LNCaP clone FGC (cell line): ENCODE measurements around the gene MS4A1.
"Not testable (repeated sequence)": the region's sequence is repeated elsewhere in the genome, so short reads cannot be mapped to it uniquely, and the experiment has no call there.

Experiments
- DNase-seq: peaks from one replicate; pipeline ENCODE4 v3.0.0-alpha.2; 2011; ENCODE audit warnings: low read depth
- H3K4me3 ChIP-seq: 2 replicates; pipeline ENCODE4 v1.5.1; 2011; ENCODE audit warnings: mild to moderate bottlenecking, low read depth, low read length, control low read depth
- CTCF ChIP-seq: IDR thresholded peaks from 2 replicates; pipeline ENCODE4 v1.5.1; 2012; ENCODE audit warnings: mild to moderate bottlenecking; ENCODE audit not compliant: control insufficient read depth, insufficient read depth; ENCODE audit errors: extremely low read depth

The MS4A1 gene

GRCh38 chr11:60447070-60447469 lies 8.6 kb upstream of the MS4A1 start:
- no peak overlapping the region for H3K4me3 ChIP-seq
- no peak for TF ChIP-seq CTCF
- no peak for DNase-seq

DNA sequence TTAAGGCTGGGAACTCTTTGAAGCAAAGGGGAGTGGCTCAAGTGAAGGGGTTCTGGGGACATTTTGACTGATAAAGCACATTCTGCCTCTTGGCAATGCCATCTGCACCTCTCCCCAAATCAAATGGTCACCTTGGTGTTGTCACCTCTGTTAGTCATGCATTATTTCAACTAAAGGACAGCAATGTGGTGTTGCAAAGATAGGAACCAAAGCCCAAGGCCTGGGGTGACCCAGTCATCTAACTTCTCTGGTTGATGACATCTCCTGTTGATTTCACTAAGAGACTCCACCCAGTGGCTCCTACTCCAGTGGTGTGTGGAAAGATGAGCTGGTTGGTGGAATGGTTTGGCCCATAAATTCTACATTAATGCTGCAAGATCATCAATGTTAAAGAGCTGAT lies 7.8 kb upstream of the MS4A1 start:
- no peak overlapping the region for H3K4me3 ChIP-seq
- DNase-seq: no peak
- no peak for TF ChIP-seq CTCF

DNA sequence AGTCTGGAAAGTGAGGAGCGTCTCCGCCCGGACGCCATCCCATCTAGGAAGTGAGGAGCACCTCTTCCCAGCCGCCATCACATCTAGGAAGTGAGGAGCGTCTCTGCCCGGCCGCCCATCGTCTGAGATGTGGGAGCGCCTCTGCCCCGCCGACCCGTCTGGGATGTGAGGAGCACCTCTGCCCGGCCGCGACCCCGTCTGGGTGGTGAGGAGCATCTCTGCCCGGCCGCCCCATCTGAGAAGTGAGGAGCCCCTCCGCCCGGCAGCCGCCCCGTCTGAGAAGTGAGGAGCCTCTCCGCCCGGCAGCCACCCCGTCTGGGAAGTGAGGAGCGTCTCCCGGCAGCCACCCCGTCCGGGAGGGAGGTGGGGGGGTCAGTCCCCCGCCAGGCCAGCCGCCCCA lies 4.5 kb upstream of the MS4A1 start:
- not testable (repeated sequence) for H3K4me3 ChIP-seq, DNase-seq

GRCh38 chr11:60454212-60454611 lies 1.4 kb upstream of the MS4A1 start:
- DNase-seq: no peak
- no peak overlapping the region for H3K4me3 ChIP-seq
- TF ChIP-seq CTCF: no peak

GRCh38 chr11:60457576-60457975 lies 1.9 kb downstream of the MS4A1 start:
- TF ChIP-seq CTCF: no peak
- DNase-seq: no peak
- no peak overlapping the region for H3K4me3 ChIP-seq

- TF ChIP-seq CTCF: no peak
- DNase-seq: no peak
- no peak overlapping the region for H3K4me3 ChIP-seq
Observed at GRCh38 chr11:60459345-60459744, 3.7 kb downstream of the MS4A1 start.

DNA sequence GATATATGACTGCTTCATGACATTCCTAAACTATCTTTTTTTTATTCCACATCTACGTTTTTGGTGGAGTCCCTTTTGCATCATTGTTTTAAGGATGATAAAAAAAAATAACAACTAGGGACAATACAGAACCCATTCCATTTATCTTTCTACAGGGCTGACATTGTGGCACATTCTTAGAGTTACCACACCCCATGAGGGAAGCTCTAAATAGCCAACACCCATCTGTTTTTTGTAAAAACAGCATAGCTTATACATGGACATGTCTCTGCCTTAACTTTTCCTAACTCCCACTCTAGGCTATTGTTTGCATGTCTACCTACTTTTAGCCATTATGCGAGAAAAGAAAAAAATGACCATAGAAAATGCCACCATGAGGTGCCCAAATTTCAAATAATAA lies 13.2 kb downstream of the MS4A1 start:
- no peak overlapping the region for H3K4me3 ChIP-seq
- no peak for TF ChIP-seq CTCF
- DNase-seq: no peak

DNA sequence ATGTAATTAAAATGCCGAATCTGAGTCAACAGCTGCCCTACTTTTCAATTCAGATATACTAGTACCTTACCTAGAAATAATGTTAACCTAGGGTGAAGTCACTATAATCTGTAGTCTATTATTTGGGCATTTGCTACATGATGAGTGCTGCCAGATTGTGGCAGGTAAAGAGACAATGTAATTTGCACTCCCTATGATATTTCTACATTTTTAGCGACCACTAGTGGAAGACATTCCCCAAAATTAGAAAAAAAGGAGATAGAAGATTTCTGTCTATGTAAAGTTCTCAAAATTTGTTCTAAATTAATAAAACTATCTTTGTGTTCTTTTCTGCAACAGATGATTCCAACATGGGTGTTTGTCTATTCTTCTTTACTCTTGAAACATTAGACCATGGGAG lies 14.1 kb downstream of the MS4A1 start:
- H3K4me3 ChIP-seq: no peak overlapping the region
- 0 out of 2 replicates have a peak, but pooled peaks have one; percentile 12 for TF ChIP-seq CTCF
- no peak for DNase-seq
